ENCODE results near the gene FAM222A.

FAM222A gene

DNA sequence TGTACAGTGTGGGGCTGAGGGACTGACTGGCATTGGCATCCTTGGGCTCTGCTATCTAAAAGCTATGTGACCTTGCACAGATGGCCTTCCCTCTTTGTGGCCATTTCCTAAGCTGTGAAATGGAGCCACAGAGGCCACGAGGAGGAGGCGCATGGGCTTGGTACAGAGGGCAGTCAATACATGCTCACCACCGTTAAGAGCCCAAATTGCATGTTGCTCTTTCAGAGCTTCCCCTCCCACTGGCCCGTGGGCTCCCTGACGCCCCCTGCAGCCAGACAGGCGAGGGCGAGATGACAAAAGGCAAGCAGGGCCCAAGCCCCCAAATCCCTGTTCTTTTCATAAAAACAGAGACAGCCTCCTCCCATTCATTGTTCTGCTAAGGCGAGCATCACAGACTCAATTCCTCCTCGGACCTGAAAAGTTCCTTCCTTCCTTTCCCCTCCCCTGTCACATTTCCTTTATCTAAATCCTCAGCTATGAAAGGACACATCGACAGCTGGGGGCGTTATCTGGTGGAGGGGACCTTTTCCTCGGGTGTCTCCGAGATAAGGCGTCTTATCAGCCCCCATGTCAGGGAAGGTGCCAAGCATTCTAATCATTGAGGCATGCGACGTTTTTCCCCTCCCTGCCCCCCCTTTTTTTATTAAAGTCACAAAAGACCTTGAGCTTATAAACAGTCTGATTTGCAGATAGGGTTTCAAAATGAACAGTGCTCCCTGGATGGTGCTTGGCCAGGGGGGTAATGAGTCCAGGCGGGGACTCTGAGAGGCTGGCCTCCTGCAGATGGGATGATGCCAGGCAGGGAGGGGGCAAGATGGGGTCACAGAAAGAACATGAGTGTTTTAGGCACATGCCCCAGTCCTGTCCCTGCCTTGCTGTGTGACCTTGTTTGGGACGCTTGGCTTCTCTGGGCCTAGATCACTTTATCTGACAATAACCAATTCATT, 26.4 kb downstream of the FAM222A start:
- H3K4me3 ChIP-seq (ENCODE audit: low read depth, low read length), result no peak overlapping the region
- TF ChIP-seq, protein P1, sequence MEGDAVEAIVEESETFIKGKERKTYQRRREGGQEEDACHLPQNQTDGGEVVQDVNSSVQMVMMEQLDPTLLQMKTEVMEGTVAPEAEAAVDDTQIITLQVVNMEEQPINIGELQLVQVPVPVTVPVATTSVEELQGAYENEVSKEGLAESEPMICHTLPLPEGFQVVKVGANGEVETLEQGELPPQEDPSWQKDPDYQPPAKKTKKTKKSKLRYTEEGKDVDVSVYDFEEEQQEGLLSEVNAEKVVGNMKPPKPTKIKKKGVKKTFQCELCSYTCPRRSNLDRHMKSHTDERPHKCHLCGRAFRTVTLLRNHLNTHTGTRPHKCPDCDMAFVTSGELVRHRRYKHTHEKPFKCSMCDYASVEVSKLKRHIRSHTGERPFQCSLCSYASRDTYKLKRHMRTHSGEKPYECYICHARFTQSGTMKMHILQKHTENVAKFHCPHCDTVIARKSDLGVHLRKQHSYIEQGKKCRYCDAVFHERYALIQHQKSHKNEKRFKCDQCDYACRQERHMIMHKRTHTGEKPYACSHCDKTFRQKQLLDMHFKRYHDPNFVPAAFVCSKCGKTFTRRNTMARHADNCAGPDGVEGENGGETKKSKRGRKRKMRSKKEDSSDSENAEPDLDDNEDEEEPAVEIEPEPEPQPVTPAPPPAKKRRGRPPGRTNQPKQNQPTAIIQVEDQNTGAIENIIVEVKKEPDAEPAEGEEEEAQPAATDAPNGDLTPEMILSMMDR (conservative IDR thresholded peaks at IDR 0.05; ENCODE audit: low read depth, low read length), result peak; percentile 34
- no peak for DNase-seq (ENCODE audit: low read depth)

DNA sequence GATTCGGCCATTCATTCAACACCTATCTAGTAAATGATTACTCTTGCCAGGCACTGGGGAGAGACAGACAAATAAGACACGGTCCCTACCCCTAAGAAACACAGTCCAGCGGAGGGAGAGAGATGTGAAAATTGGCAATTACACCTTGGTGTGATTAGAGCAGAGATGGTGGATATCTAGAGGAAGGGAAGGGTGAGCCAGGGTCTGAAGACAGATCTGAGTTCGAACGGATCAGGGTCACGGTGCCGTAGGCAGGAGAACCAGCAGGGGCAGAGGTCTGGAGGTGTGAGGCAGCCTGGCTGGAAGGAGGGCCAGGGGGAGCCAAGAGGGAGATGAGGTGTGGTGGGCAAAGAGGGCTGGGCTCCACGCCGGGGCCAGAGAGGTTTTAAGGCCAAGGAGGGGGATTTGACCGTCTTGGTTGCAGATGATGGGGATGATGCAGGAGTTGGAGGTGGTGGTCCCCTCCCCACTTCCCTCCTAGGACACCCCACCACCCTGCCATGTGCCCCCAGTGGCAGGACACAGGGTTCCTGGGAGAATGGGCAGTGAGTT, 27.1 kb downstream of the FAM222A start:
- H3K4me3 ChIP-seq (ENCODE audit: low read depth, low read length), result no peak overlapping the region
- no peak for DNase-seq (ENCODE audit: low read depth)
- TF ChIP-seq, protein P1 (conservative IDR thresholded peaks at IDR 0.05; ENCODE audit: low read depth, low read length), result no peak

DNA sequence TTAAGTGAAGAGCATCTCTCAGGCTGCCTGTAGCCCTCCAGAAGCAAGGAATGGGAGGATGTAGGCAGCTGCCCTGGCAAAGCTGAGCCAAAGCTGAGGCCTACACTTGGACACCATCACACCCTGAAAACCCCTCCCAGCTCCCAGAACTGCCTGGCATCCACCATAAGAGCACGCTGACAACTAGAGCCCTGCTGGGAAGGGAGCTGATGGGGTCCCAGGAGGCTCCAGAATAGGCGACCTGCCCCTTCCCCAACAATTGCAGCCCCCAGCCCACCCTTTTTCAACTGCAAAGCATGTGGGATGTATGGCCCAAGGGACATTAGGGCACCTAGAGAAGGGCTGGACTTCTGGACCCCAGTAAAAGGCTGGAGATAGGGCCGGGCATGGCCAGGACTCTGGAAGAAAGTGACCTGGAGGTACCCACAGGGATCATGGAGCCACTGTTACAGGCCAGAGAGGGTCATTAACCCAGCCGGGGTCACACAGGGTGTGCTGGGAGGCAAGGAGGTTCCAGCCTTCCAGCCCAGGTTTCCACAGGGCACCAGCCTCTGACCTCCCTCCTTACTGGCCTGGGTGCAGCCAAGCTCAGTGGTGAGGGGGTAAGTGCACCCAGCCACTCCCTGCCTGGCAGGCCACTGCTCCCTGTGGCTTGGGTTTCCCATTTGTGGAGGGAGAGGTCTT, 27.8 kb downstream of the FAM222A start:
- TF ChIP-seq, protein P1 (conservative IDR thresholded peaks at IDR 0.05; ENCODE audit: low read depth, low read length), result no peak
- no peak for DNase-seq (ENCODE audit: low read depth)
- H3K4me3 ChIP-seq (ENCODE audit: low read depth, low read length), result no peak overlapping the region

DNA sequence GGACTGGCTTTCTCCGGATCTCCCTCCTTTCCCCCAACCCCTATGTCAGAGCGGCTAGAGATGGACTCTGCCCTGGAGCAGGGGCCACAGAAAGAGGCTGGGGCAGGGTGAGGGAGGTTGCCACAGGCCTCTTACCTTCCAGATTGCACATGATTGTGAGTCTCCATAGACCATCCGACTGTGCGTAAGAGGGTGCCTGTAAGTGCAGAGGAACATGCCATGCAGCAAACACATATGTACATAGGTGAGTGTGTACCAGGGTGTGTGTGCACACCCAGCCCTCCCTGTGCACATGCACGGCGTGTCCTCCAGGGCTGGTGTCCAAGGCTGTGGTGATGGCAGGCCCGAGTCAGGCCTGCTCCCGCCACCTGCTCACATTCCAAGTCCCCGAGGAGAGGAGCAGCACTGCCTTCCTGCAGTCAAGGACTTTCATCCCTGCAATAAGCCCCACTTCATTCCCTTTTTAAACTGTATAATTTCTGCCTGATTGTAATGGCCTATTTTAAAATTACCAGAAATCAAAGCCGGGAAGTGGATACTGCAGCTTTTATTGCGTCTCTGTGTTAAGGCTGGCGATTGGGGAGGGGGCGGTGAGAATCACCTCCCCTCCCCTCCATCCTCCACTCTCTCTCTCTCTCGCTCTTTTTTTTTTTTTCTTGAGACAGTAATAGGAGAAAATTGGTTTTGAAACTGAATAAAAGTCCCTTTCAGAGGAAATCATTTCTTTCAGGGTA, 28.5 kb downstream of the FAM222A start:
- H3K4me3 ChIP-seq (ENCODE audit: low read depth, low read length), result no peak overlapping the region
- no peak for DNase-seq (ENCODE audit: low read depth)
- TF ChIP-seq, protein P1 (conservative IDR thresholded peaks at IDR 0.05; ENCODE audit: low read depth, low read length), result no peak

DNA sequence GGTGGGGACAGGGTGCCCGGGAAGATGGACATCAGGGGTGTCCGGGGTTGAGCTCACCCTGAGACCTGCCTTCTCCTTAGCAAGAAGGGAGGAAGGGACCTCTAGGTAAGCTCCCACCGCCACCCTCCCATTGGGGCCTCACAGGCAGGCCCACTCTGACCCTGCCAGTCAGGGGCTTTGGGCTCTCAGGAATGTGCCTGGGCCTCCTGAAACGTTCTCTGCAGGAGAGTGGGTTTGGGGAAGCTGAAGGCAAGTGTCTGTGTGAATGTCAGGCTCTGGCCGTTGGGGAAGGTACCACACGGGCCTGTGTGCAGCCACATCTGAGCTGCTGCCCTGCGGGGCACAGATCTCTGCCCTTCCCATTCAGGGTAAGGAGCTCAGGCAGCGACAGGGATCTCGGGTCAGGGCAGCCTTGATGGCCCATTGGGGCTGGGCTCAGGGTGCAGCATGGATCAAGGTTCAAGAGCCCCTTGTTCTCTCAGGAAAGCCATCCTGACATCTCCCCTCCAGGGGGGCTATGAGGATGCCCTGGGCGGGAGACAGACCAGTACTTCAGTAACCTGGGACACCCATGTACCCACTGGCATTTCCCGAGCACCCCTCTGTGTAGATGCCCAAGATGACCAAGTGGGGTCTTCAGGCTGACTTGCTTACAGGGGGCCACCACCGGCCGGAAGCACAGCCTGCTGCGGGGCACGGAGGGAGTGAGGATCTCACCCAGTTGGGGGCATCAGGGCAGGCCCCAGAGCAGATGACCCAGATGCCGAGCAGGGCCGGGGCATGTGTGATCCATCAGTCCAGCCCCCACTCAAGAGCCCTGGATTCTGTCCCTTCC, 29.7 kb downstream of the FAM222A start:
- TF ChIP-seq, protein P1 (conservative IDR thresholded peaks at IDR 0.05; ENCODE audit: low read depth, low read length), result no peak
- DNase-seq (ENCODE audit: low read depth), result no peak
- no peak overlapping the region for H3K4me3 ChIP-seq (ENCODE audit: low read depth, low read length)

DNA sequence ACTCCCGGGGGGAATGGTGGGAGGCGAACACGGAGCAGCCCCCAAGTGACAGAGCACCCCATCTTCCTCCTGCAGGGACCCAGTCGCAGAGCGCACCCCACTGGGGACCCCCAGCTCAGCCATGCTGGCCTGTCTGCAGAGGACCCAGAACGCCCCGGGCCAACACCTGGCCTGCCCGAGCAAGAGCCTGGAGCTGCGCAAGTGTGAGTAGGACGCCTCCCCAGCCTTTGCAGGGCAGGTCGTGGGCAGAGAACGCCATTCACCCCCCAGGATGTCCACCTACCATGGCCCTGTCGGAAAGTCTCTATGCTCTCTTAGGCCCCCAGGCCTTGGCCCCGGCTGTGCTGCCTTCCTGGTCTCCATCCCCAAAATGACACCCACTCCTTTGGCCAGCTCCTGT, 30.4 kb downstream of the FAM222A start:
- no peak for DNase-seq (ENCODE audit: low read depth)
- TF ChIP-seq, protein P1 (conservative IDR thresholded peaks at IDR 0.05; ENCODE audit: low read depth, low read length), result no peak
- H3K4me3 ChIP-seq (ENCODE audit: low read depth, low read length), result no peak overlapping the region
